DND-41 (cell line): Measurements from ENCODE around the gene PDE4D.

Source experiments
- EZH2 ChIP-seq: IDR thresholded peaks from 3 replicates; pipeline ENCODE4 v1.6.1; 2012; ENCODE audit warnings: borderline replicate concordance, low read depth, mild to moderate bottlenecking, moderate library complexity, low read length, inconsistent platforms; ENCODE audit not compliant: severe bottlenecking
- TF ChIP-seq, protein P1 (sequence below): IDR thresholded peaks from 2 replicates; pipeline ENCODE4 v1.5.1; 2012; ENCODE audit warnings: borderline replicate concordance, low read length, moderate library complexity, mild to moderate bottlenecking; ENCODE audit not compliant: poor library complexity, severe bottlenecking; ENCODE audit errors: extremely low read depth

DNA sequence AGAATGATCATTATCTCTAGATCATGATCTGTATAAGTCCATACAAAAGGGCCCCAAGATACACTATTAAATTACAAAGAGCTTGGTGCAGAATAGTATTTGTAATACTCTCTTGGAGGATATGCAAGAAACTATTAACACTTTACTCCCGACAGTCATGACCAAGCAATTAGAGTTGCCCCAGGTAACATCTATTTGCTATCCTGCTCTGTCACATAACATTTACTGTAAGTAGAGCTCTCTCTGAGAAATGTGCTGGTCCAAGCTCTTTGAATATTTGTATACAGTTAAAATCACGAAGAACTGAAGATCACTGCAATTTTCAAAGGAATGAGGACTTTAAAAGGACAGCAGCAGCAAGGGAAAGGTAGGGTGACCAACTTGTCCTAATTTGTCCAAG, 757.0 kb downstream of the PDE4D start:
- TF ChIP-seq EZH2: no peak
- TF ChIP-seq, protein P1, sequence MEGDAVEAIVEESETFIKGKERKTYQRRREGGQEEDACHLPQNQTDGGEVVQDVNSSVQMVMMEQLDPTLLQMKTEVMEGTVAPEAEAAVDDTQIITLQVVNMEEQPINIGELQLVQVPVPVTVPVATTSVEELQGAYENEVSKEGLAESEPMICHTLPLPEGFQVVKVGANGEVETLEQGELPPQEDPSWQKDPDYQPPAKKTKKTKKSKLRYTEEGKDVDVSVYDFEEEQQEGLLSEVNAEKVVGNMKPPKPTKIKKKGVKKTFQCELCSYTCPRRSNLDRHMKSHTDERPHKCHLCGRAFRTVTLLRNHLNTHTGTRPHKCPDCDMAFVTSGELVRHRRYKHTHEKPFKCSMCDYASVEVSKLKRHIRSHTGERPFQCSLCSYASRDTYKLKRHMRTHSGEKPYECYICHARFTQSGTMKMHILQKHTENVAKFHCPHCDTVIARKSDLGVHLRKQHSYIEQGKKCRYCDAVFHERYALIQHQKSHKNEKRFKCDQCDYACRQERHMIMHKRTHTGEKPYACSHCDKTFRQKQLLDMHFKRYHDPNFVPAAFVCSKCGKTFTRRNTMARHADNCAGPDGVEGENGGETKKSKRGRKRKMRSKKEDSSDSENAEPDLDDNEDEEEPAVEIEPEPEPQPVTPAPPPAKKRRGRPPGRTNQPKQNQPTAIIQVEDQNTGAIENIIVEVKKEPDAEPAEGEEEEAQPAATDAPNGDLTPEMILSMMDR: no peak
